ENCODE data around the gene HCAR3. TPM values are rescaled to one million over a fixed set of nuclear protein-coding genes. Genes with fewer than 3 reads are reported as not detected.
"Not testable (repeated sequence)": the region's sequence is repeated elsewhere in the genome, so short reads cannot be mapped to it uniquely, and the experiment has no call there.

Gene HCAR3
- polyA plus RNA-seq (2013, experiment 1 of 2): not detected
- polyA plus RNA-seq (2013, experiment 2 of 2): not detected

DNA sequence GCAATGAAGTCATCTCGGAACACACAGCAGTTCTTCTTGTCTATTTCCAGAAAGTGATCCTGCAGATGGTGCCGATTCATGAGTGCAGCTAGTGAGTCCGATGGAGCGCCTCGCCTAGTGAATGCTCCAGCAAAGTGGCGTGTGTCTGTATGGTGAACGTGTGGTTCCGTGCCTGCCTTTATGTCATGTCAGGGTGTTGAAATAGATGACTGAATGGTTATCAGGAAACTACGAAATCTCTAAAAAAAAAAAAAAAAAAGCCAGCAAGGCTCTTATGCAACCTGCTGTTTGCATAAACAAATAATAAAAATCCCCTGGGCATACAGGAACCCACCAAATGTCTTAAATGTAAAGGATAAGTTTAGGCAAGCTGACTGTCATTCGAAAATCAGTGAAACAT, at the start of gene HCAR3:
Gene HCAR3 (minus strand): TSS at position 154 of the 400 bp plus-strand sequence. CDS start 74 bp downstream, at position 80.
- not testable (repeated sequence) for H2BK5ac ChIP-seq (ENCODE audit: low read length); H3K79me2 ChIP-seq (ENCODE audit: control insufficient read depth, insufficient read depth, low read length); H3K4me1 ChIP-seq (ENCODE audit: control insufficient read depth, low read depth, low read length); H3K27me3 ChIP-seq (ENCODE audit: insufficient read depth, low read length, poor library complexity); H3K4me2 ChIP-seq (ENCODE audit: low read length); H3K27ac ChIP-seq (ENCODE audit: low read depth, low read length); H3K4me3 ChIP-seq (ENCODE audit: low read length); H3K56ac ChIP-seq (ENCODE audit: low read length); H3K23ac ChIP-seq (ENCODE audit: low read length); H3K18ac ChIP-seq (ENCODE audit: low read length); H3K79me1 ChIP-seq (ENCODE audit: low read length); DNase-seq; H3K4ac ChIP-seq (ENCODE audit: low read depth, low read length); H3K9ac ChIP-seq (ENCODE audit: low read length); H2BK120ac ChIP-seq (ENCODE audit: low read depth, low read length); H2BK15ac ChIP-seq (replicated peaks; ENCODE audit: low read depth); H4K8ac ChIP-seq (ENCODE audit: low read depth, low read length); H2AK5ac ChIP-seq (ENCODE audit: low read length); H4K5ac ChIP-seq (ENCODE audit: low read length); H3K36me3 ChIP-seq (ENCODE audit: control insufficient read depth, insufficient read depth, low read length)
- WGBS (ENCODE audit: extremely low coverage, insufficient coverage, low lambda C conversion rate): no CpG with 5 or more reads among the region's 10 CpGs

DNA sequence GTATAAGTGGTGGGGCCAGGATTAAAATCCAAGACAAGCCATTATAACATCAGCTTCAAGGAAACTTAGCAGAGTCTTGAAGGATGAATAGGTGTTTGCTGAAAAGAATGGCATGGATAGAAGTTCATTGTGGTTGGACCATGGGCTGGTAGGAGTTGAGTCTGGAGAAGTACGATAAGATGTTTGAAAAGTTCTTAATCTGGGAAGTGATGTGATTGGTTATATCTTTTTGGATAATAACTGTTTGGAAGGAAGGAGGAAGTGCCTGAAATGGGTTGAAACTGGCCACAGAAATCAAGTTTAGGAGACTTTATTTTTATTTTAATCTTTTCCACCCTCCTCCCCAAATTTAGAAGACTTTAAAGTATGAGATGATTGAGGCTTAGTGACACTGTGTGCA, 41.0 kb upstream of the HCAR3 start:
- Histone ChIP-seq H3K4ac (ENCODE audit: low read depth, low read length) (no peak overlapping the region), H3K23ac (ENCODE audit: low read length) (no peak overlapping the region), H3K36me3 (ENCODE audit: control insufficient read depth, insufficient read depth, low read length) (peaks cover 10% of the 10 kb centered on the region), H3K4me1 (ENCODE audit: control insufficient read depth, low read depth, low read length) (peaks cover 7% of the 10 kb centered on the region), H3K4me2 (ENCODE audit: low read length) (no peak overlapping the region), H3K79me1 (ENCODE audit: low read length) (peaks cover 16% of the 10 kb centered on the region), H2AK5ac (ENCODE audit: low read length) (no peak overlapping the region), H3K56ac (ENCODE audit: low read length) (no peak overlapping the region), H2BK5ac (ENCODE audit: low read length) (no peak overlapping the region), H3K4me3 (ENCODE audit: low read length) (no peak overlapping the region), H4K5ac (ENCODE audit: low read length) (no peak overlapping the region), H2BK15ac (replicated peaks; ENCODE audit: low read depth) (no peak overlapping the region), H2BK120ac (ENCODE audit: low read depth, low read length) (no peak overlapping the region), H3K27ac (ENCODE audit: low read depth, low read length) (no peak overlapping the region), H3K79me2 (ENCODE audit: control insufficient read depth, insufficient read depth, low read length) (peaks cover 38% of the 10 kb centered on the region), H4K8ac (ENCODE audit: low read depth, low read length) (no peak overlapping the region), H3K9ac (ENCODE audit: low read length) (no peak overlapping the region), H3K18ac (ENCODE audit: low read length) (no peak overlapping the region), H3K27me3 (ENCODE audit: insufficient read depth, low read length, poor library complexity) (no peaks in the 10 kb centered on the region)
- no peak for DNase-seq
- WGBS (ENCODE audit: extremely low coverage, insufficient coverage, low lambda C conversion rate): no CpG with 5 or more reads among the region's 1 CpG

DNA sequence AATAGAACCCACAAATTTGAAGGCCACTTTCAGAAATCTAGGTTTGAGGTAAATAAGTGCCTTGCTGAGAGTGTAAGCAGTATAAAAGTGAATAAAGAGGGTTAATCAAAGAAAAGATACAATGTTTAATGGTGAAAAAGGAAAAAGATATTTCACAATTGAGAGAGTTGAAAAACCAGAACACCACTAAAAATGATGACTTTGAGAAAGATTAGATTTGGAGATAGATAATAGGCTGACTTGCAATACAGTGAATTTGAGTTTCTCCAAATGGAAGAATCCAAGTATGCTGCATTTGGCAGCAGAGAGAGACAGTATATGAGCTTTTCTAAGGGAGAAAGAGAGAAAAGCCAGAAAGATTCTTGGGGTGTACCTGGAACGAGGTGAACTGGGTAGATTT, 38.2 kb upstream of the HCAR3 start:
- Histone ChIP-seq H3K4me1 (ENCODE audit: control insufficient read depth, low read depth, low read length) (peaks cover 7% of the 10 kb centered on the region), H2BK15ac (replicated peaks; ENCODE audit: low read depth) (no peak overlapping the region), H4K8ac (ENCODE audit: low read depth, low read length) (no peak overlapping the region), H4K5ac (ENCODE audit: low read length) (no peak overlapping the region), H2BK5ac (ENCODE audit: low read length) (no peak overlapping the region), H3K79me2 (ENCODE audit: control insufficient read depth, insufficient read depth, low read length) (peaks cover 37% of the 10 kb centered on the region), H3K79me1 (ENCODE audit: low read length) (peaks cover 14% of the 10 kb centered on the region), H3K4ac (ENCODE audit: low read depth, low read length) (no peak overlapping the region), H3K4me2 (ENCODE audit: low read length) (no peak overlapping the region), H3K4me3 (ENCODE audit: low read length) (no peak overlapping the region), H3K56ac (ENCODE audit: low read length) (no peak overlapping the region), H3K18ac (ENCODE audit: low read length) (no peak overlapping the region), H3K27ac (ENCODE audit: low read depth, low read length) (no peak overlapping the region), H3K9ac (ENCODE audit: low read length) (no peak overlapping the region), H2AK5ac (ENCODE audit: low read length) (no peak overlapping the region), H2BK120ac (ENCODE audit: low read depth, low read length) (no peak overlapping the region), H3K36me3 (ENCODE audit: control insufficient read depth, insufficient read depth, low read length) (peaks cover 9% of the 10 kb centered on the region), H3K27me3 (ENCODE audit: insufficient read depth, low read length, poor library complexity) (no peaks in the 10 kb centered on the region), H3K23ac (ENCODE audit: low read length) (no peak overlapping the region)
- no peak for DNase-seq
- WGBS (ENCODE audit: extremely low coverage, insufficient coverage, low lambda C conversion rate): no CpG with 5 or more reads among the region's 1 CpG

DNA sequence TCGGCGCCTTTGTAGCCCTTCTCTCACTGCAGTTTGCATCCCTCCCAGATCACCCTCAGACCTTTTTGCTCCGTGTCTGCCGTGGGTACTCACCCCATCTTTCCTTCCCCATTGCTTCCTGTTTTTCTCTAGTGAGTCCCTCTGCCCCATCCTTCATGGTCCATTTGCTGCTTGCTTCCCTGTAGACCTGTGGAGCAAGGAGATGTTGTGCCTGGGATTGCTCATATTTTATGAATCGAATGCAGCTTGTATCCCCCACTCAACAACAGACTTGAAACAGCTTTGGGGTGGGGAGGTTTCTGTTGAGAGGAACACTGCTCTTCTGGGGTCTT, 36.7 kb upstream of the HCAR3 start:
- WGBS (ENCODE audit: extremely low coverage, insufficient coverage, low lambda C conversion rate): no CpG with 5 or more reads among the region's 5 CpGs
- no peak overlapping the region for H3K27ac ChIP-seq (ENCODE audit: low read depth, low read length)
- peak overlapping the region; percentile 95 for H2AK5ac ChIP-seq (ENCODE audit: low read length)

DNA sequence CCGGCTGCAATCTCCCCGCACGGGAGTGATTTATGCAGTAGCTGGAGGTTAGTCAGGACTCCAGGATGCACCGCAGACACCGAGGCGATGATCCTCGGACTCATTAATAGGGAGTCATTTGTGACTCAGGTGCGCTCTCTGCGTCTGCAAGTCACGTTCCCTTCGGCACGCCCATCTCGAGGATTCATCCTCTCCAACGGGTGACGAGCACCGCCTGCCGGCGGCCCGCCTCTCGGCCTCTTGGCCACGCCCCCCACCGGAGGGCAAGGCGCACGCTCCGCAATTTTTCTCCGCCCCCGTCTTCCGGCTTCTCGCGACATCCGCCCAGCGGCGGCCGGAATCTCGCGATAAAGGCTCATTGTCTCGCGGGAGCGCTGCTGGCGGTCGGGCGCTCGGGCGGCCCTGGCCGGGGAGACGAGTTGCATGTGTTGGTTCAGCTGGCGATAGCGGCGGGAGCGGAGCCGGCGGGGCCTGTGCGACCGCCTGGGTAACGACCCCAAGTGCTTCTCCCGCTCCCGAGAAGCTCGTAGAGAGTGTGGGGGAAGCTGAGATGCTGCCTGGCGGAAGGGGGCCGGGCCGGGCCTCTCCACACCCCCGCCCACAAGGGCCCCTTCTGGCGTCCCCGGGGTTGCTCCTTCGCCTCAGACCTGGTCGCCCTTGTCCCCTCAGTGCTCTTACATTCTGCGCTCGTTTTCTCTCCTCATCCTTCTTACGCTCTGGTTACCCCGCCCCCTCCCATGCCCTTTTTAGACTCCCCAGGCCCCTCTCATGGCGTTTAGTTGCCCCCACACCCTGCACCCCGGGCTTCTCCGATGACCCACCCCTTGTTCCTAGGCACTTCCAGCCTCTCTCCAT, 36.1 kb upstream of the HCAR3 start, which contains the start of gene DENR:
Gene DENR (plus strand): TSS at position 361 of the 855 bp plus-strand sequence. CDS start 878 bp downstream, outside the sequence.
- no CpG with 5 or more reads among the region's 73 CpGs for WGBS (ENCODE audit: extremely low coverage, insufficient coverage, low lambda C conversion rate)
- Histone ChIP-seq H3K18ac (ENCODE audit: low read length) (peak within 1 kb of the TSS; percentile 72), H3K56ac (ENCODE audit: low read length) (peak within 1 kb of the TSS; percentile 99), H2BK5ac (ENCODE audit: low read length) (peak within 1 kb of the TSS; percentile 73), H3K27ac (ENCODE audit: low read depth, low read length) (peak within 1 kb of the TSS; percentile 89), H3K4me1 (ENCODE audit: control insufficient read depth, low read depth, low read length) (peaks cover 7% of the 10 kb centered on the region), H2AK5ac (ENCODE audit: low read length) (peak within 1 kb of the TSS; percentile 95), H3K23ac (ENCODE audit: low read length) (peak within 1 kb of the TSS; percentile 97), H3K36me3 (ENCODE audit: control insufficient read depth, insufficient read depth, low read length) (peaks cover 6% of the 10 kb centered on the region), H3K79me2 (ENCODE audit: control insufficient read depth, insufficient read depth, low read length) (peaks cover 27% of the 10 kb centered on the region), H3K4me2 (ENCODE audit: low read length) (peak within 1 kb of the TSS; percentile 95), H2BK120ac (ENCODE audit: low read depth, low read length) (peak within 1 kb of the TSS; percentile 68), H3K4me3 (ENCODE audit: low read length) (peak within 1 kb of the TSS; percentile 92), H3K27me3 (ENCODE audit: insufficient read depth, low read length, poor library complexity) (no peaks in the 10 kb centered on the region), H4K5ac (ENCODE audit: low read length) (no peak within 1 kb of the TSS), H3K79me1 (ENCODE audit: low read length) (peaks cover 14% of the 10 kb centered on the region), H4K8ac (ENCODE audit: low read depth, low read length) (peak within 1 kb of the TSS; percentile 3), H2BK15ac (replicated peaks; ENCODE audit: low read depth) (no peak within 1 kb of the TSS), H3K4ac (ENCODE audit: low read depth, low read length) (peak within 1 kb of the TSS; percentile 78), H3K9ac (ENCODE audit: low read length) (peak within 1 kb of the TSS; percentile 99)
- DNase-seq: peak; percentile 98

More for the DNA sequence above, 36.7 kb upstream of the HCAR3 start:
- H3K79me2 ChIP-seq (ENCODE audit: control insufficient read depth, insufficient read depth, low read length): peaks cover 31% of the 10 kb centered on the region
- no peak overlapping the region for H3K4ac ChIP-seq (ENCODE audit: low read depth, low read length)
- peaks cover 7% of the 10 kb centered on the region for H3K4me1 ChIP-seq (ENCODE audit: control insufficient read depth, low read depth, low read length)
- peak overlapping the region; percentile 99 for H3K56ac ChIP-seq (ENCODE audit: low read length)
- no peak for DNase-seq
- H4K5ac ChIP-seq (ENCODE audit: low read length): no peak overlapping the region
- H2BK120ac ChIP-seq (ENCODE audit: low read depth, low read length): no peak overlapping the region
- H3K9ac ChIP-seq (ENCODE audit: low read length): peak overlapping the region; percentile 99
- peak overlapping the region; percentile 3 for H4K8ac ChIP-seq (ENCODE audit: low read depth, low read length)
- H3K36me3 ChIP-seq (ENCODE audit: control insufficient read depth, insufficient read depth, low read length): peaks cover 7% of the 10 kb centered on the region
- peak overlapping the region; percentile 92 for H3K4me3 ChIP-seq (ENCODE audit: low read length)
- H3K79me1 ChIP-seq (ENCODE audit: low read length): peaks cover 14% of the 10 kb centered on the region
- peak overlapping the region; percentile 57 for H2BK5ac ChIP-seq (ENCODE audit: low read length)
- no peak overlapping the region for H3K23ac ChIP-seq (ENCODE audit: low read length)
- no peaks in the 10 kb centered on the region for H3K27me3 ChIP-seq (ENCODE audit: insufficient read depth, low read length, poor library complexity)
- H3K18ac ChIP-seq (ENCODE audit: low read length): peak overlapping the region; percentile 72
- H3K4me2 ChIP-seq (ENCODE audit: low read length): peak overlapping the region; percentile 95
- no peak overlapping the region for H2BK15ac ChIP-seq (replicated peaks; ENCODE audit: low read depth)
